Gastroesophageal sphincter (tissue), 4 donors: ENCODE results near the gene TNRC6A. TPM values are rescaled to one million over a fixed set of nuclear protein-coding genes. Genes with fewer than 3 reads are reported as not detected.
"Not testable (repeated sequence)": the region's sequence is repeated elsewhere in the genome, so short reads cannot be mapped to it uniquely, and the experiment has no call there.

Experiments
- ATAC-seq: fragments of 150-250 bp; one replicate; pipeline ENCODE4 v1.9.1; 2016; ENCODE audit warnings: mild to moderate bottlenecking, moderate library complexity
- H3K27ac ChIP-seq, 4 donors: fragments of 200-600 bp; sonication (generic) in 3 of 4; 1 replicate in 3 of 4; 2 replicates in 1 of 4; pipeline ENCODE4 v1.5.1; 2016 to 2019
- H3K27me3 ChIP-seq: fragments of 200-600 bp; sonication (generic); one replicate; pipeline ENCODE4 v1.5.1; 2019
- H3K36me3 ChIP-seq, 2 donors: fragments of 200-600 bp; sonication (generic); one replicate each; pipeline ENCODE4 v1.5.1; 2019; ENCODE audit warnings: control low read depth in 1 of 2
- H3K4me1 ChIP-seq, 3 donors: fragments of 200-600 bp; sonication (generic); 1 replicate in 2 of 3; 2 replicates in 1 of 3; pipeline ENCODE4 v1.5.1; 2016 to 2019; ENCODE audit warnings: control low read depth in 2 of 3
- H3K4me3 ChIP-seq, 2 donors: fragments of 200-600 bp; sonication (generic); one replicate each; pipeline ENCODE4 v1.5.1; 2019; ENCODE audit warnings: mild to moderate bottlenecking in 1 of 2, moderate library complexity in 1 of 2
- H3K9me3 ChIP-seq, 3 donors: fragments of 200-600 bp; sonication (generic); one replicate each; pipeline ENCODE4 v1.5.1; 2017 to 2019; ENCODE audit warnings: control low read depth in 2 of 3
- CTCF ChIP-seq, 4 experiments: fragments of 200-600 bp in 2 of 4; fragments of 450-650 bp in 2 of 4; sonication (generic) in 1 of 4; IDR thresholded peaks; one replicate each; pipeline ENCODE4 v1.5.1; 2017 to 2019; ENCODE audit warnings: antibody characterized with exemption in 4 of 4, mild to moderate bottlenecking in 2 of 4, moderate library complexity in 2 of 4
- EP300 ChIP-seq: sonication (generic); formaldehyde crosslinking; IDR thresholded peaks from one replicate; pipeline ENCODE4 v1.6.1; 2017; ENCODE audit warnings: antibody characterized with exemption, mild to moderate bottlenecking
- POLR2A ChIP-seq, 2 donors: fragments of 450-650 bp; IDR thresholded peaks; one replicate each; pipeline ENCODE4 v1.6.1; 2017; ENCODE audit warnings: antibody characterized with exemption in 2 of 2, mild to moderate bottlenecking in 2 of 2, moderate library complexity in 1 of 2
- POLR2AphosphoS5 ChIP-seq: sonication (generic); formaldehyde crosslinking; IDR thresholded peaks from one replicate; pipeline ENCODE4 v1.6.1; 2017; ENCODE audit warnings: antibody characterized with exemption
- WGBS, 2 donors: methylation state at CpG; one replicate each; pipeline ENCODE4 v1.1.5; 2018; ENCODE audit warnings: low coverage in 1 of 2; 5-methylcytosine and 5-hydroxymethylcytosine counted together
- total RNA-seq, 4 donors: library from RNA; depleted of rRNA; stranded (reverse); fragments of >200 nt; gene quantifications; one replicate each; pipeline ENCODE4 v1.1.0, GENCODE V29; 2016

The TNRC6A gene
- total RNA-seq, 4 donors from 2014 or later = 33.4 to 71.1 (median 58.6) TPM

GRCh38 chr16:24841291-24841690 lies 111.8 kb downstream of the TNRC6A start:
- no peak overlapping the region for H3K27ac ChIP-seq
- no peak for TF ChIP-seq POLR2AphosphoS5
- no peak for TF ChIP-seq CTCF (IDR thresholded peaks at IDR 0.05)
- no peak for TF ChIP-seq POLR2A (IDR thresholded peaks at IDR 0.05)
- TF ChIP-seq EP300 = no peak
- no peaks in the 10 kb centered on the region for H3K27me3 ChIP-seq
- peaks cover 0 to 13% (median 0%) of the 10 kb centered on the region in 3 donors for H3K4me1 ChIP-seq
- peaks cover 0 to 4% of the 10 kb centered on the region in 2 donors for H3K36me3 ChIP-seq
- no peak for ATAC-seq
- no peaks in the 10 kb centered on the region for H3K9me3 ChIP-seq
- H3K4me3 ChIP-seq = no peak overlapping the region

GRCh38 chr16:24844101-24845030 lies 114.9 kb downstream of the TNRC6A start:
- 82 to 88% methylated on average over 5 to 6 of the region's 17 CpGs for WGBS, 2 donors
- ATAC-seq = no peak
- TF ChIP-seq POLR2A (IDR thresholded peaks at IDR 0.05) = no peak
- TF ChIP-seq POLR2AphosphoS5 = no peak
- peaks cover 0 to 4% of the 10 kb centered on the region in 2 donors for H3K36me3 ChIP-seq
- no peaks in the 10 kb centered on the region for H3K27me3 ChIP-seq
- no peak overlapping the region for H3K27ac ChIP-seq
- no peak overlapping the region for H3K4me3 ChIP-seq
- H3K9me3 ChIP-seq = no peaks in the 10 kb centered on the region
- peaks cover 0 to 3% (median 0%) of the 10 kb centered on the region in 3 donors for H3K4me1 ChIP-seq

- not testable (repeated sequence) for H3K27ac ChIP-seq, ATAC-seq, H3K4me1 ChIP-seq, H3K4me3 ChIP-seq, H3K9me3 ChIP-seq, H3K27me3 ChIP-seq, H3K36me3 ChIP-seq
- WGBS, 2 donors = 87 to 100% methylated on average over 2 of the region's 2 CpGs
Observed at GRCh38 chr16:24845031-24845365, 115.5 kb downstream of the TNRC6A start.

- Histone ChIP-seq H3K27ac (no peak within 1 kb of the TSS), H3K27me3 (no peaks in the 10 kb centered on the region), H3K9me3 (no peaks in the 10 kb centered on the region), H3K36me3 (peaks cover 0 to 4% of the 10 kb centered on the region in 2 donors), H3K4me1 (no peaks in the 10 kb centered on the region), H3K4me3 (no peak within 1 kb of the TSS)
- TF ChIP-seq EP300 = no peak
- TF ChIP-seq POLR2AphosphoS5 = no peak
- TF ChIP-seq POLR2A (IDR thresholded peaks at IDR 0.05) = no peak
- no peak for TF ChIP-seq CTCF (IDR thresholded peaks at IDR 0.05)
- 61 to 64% methylated on average over 7 of the region's 21 CpGs for WGBS, 2 donors
- ATAC-seq = no peak
Observed at GRCh38 chr16:24845726-24846547, 116.5 kb downstream of the TNRC6A start, which contains the start of gene SLC5A11. TSS of gene SLC5A11 (plus strand) at chr16:24845963. CDS start at chr16:24858644, 12,681 bp downstream.

GRCh38 chr16:24846548-24847357 lies 117.3 kb downstream of the TNRC6A start:
- no peaks in the 10 kb centered on the region for H3K9me3 ChIP-seq
- no peak for TF ChIP-seq EP300
- no peak for TF ChIP-seq POLR2A (IDR thresholded peaks at IDR 0.05)
- no peak for TF ChIP-seq CTCF (IDR thresholded peaks at IDR 0.05)
- TF ChIP-seq POLR2AphosphoS5 = no peak
- no peak overlapping the region for H3K4me3 ChIP-seq
- no peak overlapping the region for H3K27ac ChIP-seq
- no peaks in the 10 kb centered on the region for H3K4me1 ChIP-seq
- WGBS, 2 donors = 42 to 53% methylated on average over 3 of the region's 8 CpGs
- H3K27me3 ChIP-seq = no peaks in the 10 kb centered on the region
- peaks cover 0 to 4% of the 10 kb centered on the region in 2 donors for H3K36me3 ChIP-seq
- no peak for ATAC-seq
